ENCODE measurements around the gene FBLIM1. TPM values are rescaled to one million over a fixed set of nuclear protein-coding genes. Genes with fewer than 3 reads are reported as not detected.
A peak's percentile ranks its signal among the peaks of the same experiment; 100 is the strongest.

Gene FBLIM1
- total RNA-seq, 1 donor from 2014 or later: 198 TPM

DNA sequence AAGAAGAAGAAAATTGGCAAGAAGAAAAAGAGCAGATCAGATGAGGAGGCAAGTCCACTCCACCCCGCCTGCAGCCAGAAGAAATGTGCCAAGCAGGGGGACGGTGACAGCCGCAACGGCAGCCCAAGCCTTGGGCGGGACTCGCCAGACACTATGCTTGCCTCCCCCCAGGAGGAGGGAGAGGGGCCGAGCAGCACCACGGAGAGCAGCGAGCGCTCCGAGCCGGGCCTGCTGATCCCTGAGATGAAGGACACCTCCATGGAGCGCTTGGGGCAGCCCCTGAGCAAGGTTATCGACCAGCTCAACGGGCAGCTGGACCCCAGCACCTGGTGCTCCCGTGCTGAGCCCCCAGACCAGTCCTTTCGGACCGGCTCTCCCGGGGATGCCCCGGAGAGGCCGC lies 31.6 kb upstream of the FBLIM1 start:
- no peaks in the 10 kb centered on the region for H3K9me3 Mint-ChIP-seq (ENCODE audit: unreplicated experiment)
- H3K27ac Mint-ChIP-seq (ENCODE audit: unreplicated experiment): no peak overlapping the region
- peaks cover 32% of the 10 kb centered on the region for H3K36me3 Mint-ChIP-seq (ENCODE audit: low read depth, unreplicated experiment)
- H3K27me3 Mint-ChIP-seq (ENCODE audit: unreplicated experiment): peaks cover 6% of the 10 kb centered on the region
- DNase-seq (ENCODE audit: low spot score): no peak
- no peaks in the 10 kb centered on the region for H3K4me1 Mint-ChIP-seq (ENCODE audit: unreplicated experiment)
- TF ChIP-seq, protein P1, sequence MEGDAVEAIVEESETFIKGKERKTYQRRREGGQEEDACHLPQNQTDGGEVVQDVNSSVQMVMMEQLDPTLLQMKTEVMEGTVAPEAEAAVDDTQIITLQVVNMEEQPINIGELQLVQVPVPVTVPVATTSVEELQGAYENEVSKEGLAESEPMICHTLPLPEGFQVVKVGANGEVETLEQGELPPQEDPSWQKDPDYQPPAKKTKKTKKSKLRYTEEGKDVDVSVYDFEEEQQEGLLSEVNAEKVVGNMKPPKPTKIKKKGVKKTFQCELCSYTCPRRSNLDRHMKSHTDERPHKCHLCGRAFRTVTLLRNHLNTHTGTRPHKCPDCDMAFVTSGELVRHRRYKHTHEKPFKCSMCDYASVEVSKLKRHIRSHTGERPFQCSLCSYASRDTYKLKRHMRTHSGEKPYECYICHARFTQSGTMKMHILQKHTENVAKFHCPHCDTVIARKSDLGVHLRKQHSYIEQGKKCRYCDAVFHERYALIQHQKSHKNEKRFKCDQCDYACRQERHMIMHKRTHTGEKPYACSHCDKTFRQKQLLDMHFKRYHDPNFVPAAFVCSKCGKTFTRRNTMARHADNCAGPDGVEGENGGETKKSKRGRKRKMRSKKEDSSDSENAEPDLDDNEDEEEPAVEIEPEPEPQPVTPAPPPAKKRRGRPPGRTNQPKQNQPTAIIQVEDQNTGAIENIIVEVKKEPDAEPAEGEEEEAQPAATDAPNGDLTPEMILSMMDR (IDR thresholded peaks at IDR 0.05; ENCODE audit: unreplicated experiment): no peak
- H3K4me3 Mint-ChIP-seq (ENCODE audit: unreplicated experiment): no peak overlapping the region

DNA sequence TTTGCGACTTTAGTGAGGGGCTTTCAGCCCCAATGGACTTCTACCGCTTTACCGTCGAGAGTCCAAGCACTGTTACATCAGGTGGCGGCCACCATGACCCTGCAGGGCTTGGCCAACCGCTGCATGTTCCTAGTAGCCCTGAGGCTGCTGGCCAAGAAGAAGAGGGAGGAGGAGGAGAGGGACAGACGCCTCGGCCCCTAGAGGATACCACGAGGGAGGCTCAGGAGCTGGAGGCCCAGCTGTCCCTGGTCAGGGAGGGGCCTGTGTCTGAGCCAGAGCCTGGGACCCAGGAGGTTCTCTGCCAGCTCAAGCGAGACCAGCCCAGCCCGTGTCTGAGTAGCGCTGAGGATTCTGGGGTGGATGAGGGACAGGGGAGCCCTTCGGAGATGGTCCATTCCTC lies 31.2 kb upstream of the FBLIM1 start:
- Mint-ChIP-seq H3K4me1 (ENCODE audit: unreplicated experiment) (no peaks in the 10 kb centered on the region), H3K27me3 (ENCODE audit: unreplicated experiment) (peaks cover 6% of the 10 kb centered on the region), H3K27ac (ENCODE audit: unreplicated experiment) (peak overlapping the region; percentile 48), H3K4me3 (ENCODE audit: unreplicated experiment) (peak overlapping the region; percentile 37), H3K36me3 (ENCODE audit: low read depth, unreplicated experiment) (peaks cover 34% of the 10 kb centered on the region), H3K9me3 (ENCODE audit: unreplicated experiment) (no peaks in the 10 kb centered on the region)
- DNase-seq (ENCODE audit: low spot score): no peak
- TF ChIP-seq, protein P1 (IDR thresholded peaks at IDR 0.05; ENCODE audit: unreplicated experiment): no peak

DNA sequence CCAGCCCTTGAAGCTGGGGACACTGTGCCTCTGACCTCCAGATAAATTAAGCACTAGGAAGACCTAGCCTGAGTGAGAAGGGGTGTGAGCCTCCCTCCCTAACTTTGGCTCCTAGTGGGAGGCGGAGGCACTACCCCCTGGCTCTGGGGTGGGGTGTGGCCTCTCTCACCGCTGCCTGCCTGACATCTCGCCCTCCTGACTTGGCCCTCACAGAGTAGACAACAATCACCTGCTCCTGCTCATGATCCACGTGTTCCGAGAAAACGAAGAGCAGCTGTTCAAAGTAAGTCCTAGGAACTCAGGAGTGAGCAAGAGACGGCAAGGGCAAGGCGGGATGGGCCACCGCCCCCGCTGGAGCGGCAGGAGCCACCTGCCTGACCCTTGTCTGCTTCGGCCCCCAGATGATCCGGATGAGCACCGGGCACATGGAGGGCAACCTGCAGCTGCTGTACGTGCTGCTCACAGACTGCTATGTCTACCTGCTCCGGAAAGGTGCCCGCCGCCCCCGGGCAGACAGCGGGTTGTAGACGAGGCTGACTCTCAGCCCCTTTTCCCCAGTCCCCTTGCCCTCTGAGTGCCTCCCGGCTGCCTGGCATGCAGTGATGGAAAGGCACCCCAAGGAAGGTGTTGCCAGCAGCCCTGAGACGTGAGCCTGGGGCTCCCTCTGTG lies 30.6 kb upstream of the FBLIM1 start:
- Mint-ChIP-seq H3K4me3 (ENCODE audit: unreplicated experiment) (peak overlapping the region; percentile 37), H3K9me3 (ENCODE audit: unreplicated experiment) (no peaks in the 10 kb centered on the region), H3K27ac (ENCODE audit: unreplicated experiment) (no peak overlapping the region), H3K27me3 (ENCODE audit: unreplicated experiment) (peaks cover 8% of the 10 kb centered on the region), H3K4me1 (ENCODE audit: unreplicated experiment) (no peaks in the 10 kb centered on the region), H3K36me3 (ENCODE audit: low read depth, unreplicated experiment) (peaks cover 30% of the 10 kb centered on the region)
- no peak for DNase-seq (ENCODE audit: low spot score)
- TF ChIP-seq, protein P1 (IDR thresholded peaks at IDR 0.05; ENCODE audit: unreplicated experiment): no peak

DNA sequence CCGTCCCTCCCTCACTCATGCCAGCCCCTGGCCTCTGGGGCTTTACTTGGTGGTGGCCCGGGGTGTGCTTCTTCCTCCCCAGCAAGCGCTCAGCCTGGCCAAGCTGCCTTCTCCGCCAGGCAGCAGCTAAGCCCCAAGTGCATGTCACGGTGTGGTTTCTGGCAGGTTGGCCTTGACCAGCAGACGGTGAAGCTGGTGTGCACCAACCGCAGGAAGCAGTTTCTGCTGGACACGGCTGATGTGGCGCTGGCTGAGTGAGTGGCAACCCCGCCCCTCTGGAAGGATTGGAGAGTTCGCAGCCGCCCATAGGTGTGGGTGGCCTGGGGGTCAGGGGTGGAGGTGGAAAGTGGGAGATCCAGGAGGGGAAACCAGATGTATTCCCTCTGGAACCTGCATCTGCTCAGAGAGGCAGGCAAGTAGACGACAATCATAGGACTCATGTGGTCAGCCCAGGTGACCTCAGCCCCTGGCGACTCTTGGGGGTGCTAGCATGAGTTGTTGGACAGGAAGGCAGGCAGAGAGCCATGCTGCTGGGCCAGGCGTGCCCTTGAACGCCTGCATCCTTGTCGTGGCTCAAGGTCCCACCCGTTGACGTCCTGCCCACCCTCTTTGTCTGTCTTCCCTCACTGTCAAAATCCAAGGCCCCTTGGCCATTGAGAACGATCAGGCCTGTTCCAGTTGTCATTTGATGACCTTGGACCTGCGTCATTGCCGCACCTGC lies 29.5 kb upstream of the FBLIM1 start:
- no peak for DNase-seq (ENCODE audit: low spot score)
- Mint-ChIP-seq H3K27me3 (ENCODE audit: unreplicated experiment) (peaks cover 9% of the 10 kb centered on the region), H3K9me3 (ENCODE audit: unreplicated experiment) (no peaks in the 10 kb centered on the region), H3K4me3 (ENCODE audit: unreplicated experiment) (peak overlapping the region; percentile 67), H3K36me3 (ENCODE audit: low read depth, unreplicated experiment) (peaks cover 33% of the 10 kb centered on the region), H3K4me1 (ENCODE audit: unreplicated experiment) (no peaks in the 10 kb centered on the region), H3K27ac (ENCODE audit: unreplicated experiment) (no peak overlapping the region)
- TF ChIP-seq, protein P1 (IDR thresholded peaks at IDR 0.05; ENCODE audit: unreplicated experiment): no peak

DNA sequence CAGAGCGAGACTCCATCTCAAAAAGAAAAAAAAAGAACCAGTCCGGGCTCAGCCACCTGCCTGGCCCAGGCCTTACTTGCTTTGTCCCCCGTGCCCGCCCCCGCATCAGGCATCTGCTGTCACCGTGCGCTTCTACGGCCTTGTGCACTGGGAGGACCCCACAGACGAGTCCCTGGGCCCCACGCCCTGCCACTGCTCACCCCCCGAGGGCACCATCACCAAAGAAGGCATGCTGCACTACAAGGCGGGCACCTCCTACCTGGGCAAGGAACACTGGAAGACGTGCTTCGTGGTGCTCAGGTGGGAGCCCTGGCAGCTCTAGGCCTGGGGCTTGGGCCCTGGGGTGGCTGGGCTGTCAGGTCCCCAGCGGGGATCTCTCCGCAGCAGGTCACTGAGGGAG lies 28.2 kb upstream of the FBLIM1 start:
- Mint-ChIP-seq H3K9me3 (ENCODE audit: unreplicated experiment) (no peaks in the 10 kb centered on the region), H3K4me1 (ENCODE audit: unreplicated experiment) (no peaks in the 10 kb centered on the region), H3K27ac (ENCODE audit: unreplicated experiment) (no peak overlapping the region), H3K27me3 (ENCODE audit: unreplicated experiment) (peaks cover 11% of the 10 kb centered on the region), H3K36me3 (ENCODE audit: low read depth, unreplicated experiment) (peaks cover 29% of the 10 kb centered on the region), H3K4me3 (ENCODE audit: unreplicated experiment) (no peak overlapping the region)
- TF ChIP-seq, protein P1 (IDR thresholded peaks at IDR 0.05; ENCODE audit: unreplicated experiment): no peak
- DNase-seq (ENCODE audit: low spot score): no peak
